Bronchial epithelial cell (primary cell): Measurements from ENCODE around the gene ALDH6A1. TPM values are rescaled to one million over a fixed set of nuclear protein-coding genes. Genes with fewer than 3 reads are reported as not detected.

Experiments
- DNase-seq: peaks from one replicate; pipeline ENCODE4 v3.0.0-alpha.2; 2010; ENCODE audit warnings: low read depth
- FAIRE-seq: peaks from 2 replicates; lab custom pipeline; 2011; peaks lifted over from hg19 to GRCh38; lab: Jason Lieb, UNC
- H3K27me3 ChIP-seq: 2 replicates; pipeline ENCODE4 v1.5.1; 2011; ENCODE audit warnings: low read length; ENCODE audit not compliant: control insufficient read depth, insufficient read depth
- H3K36me3 ChIP-seq: 2 replicates; pipeline ENCODE4 v1.5.1; 2011; ENCODE audit warnings: low read length; ENCODE audit not compliant: control insufficient read depth, insufficient read depth
- H3K4me3 ChIP-seq: 2 replicates; pipeline ENCODE4 v1.5.1; 2011; ENCODE audit warnings: mild to moderate bottlenecking, low read depth, low read length, control low read depth
- total RNA-seq: library from RNA; depleted of rRNA; stranded (reverse); fragments of >200 nt; gene quantifications from 2 replicates; pipeline ENCODE4 v1.2.1, GENCODE V29; 2014
- TF ChIP-seq, protein P1 (sequence below): IDR thresholded peaks from 2 replicates; pipeline ENCODE4 v1.5.1; 2011; ENCODE audit warnings: mild to moderate bottlenecking, moderate library complexity, low read length, control low read depth, inconsistent platforms; ENCODE audit not compliant: insufficient read depth, severe bottlenecking

The ALDH6A1 gene
- total RNA-seq, 1 donor from 2014 or later, result 22.1 TPM

GRCh38 chr14:74065746-74066575 lies 18.3 kb downstream of the ALDH6A1 start:
- TF ChIP-seq, protein P1, sequence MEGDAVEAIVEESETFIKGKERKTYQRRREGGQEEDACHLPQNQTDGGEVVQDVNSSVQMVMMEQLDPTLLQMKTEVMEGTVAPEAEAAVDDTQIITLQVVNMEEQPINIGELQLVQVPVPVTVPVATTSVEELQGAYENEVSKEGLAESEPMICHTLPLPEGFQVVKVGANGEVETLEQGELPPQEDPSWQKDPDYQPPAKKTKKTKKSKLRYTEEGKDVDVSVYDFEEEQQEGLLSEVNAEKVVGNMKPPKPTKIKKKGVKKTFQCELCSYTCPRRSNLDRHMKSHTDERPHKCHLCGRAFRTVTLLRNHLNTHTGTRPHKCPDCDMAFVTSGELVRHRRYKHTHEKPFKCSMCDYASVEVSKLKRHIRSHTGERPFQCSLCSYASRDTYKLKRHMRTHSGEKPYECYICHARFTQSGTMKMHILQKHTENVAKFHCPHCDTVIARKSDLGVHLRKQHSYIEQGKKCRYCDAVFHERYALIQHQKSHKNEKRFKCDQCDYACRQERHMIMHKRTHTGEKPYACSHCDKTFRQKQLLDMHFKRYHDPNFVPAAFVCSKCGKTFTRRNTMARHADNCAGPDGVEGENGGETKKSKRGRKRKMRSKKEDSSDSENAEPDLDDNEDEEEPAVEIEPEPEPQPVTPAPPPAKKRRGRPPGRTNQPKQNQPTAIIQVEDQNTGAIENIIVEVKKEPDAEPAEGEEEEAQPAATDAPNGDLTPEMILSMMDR, result no peak
- no peak overlapping the region for H3K4me3 ChIP-seq
- no peaks in the 10 kb centered on the region for H3K36me3 ChIP-seq
- FAIRE-seq (no peak), DNase-seq (peak; percentile 24)
- no peaks in the 10 kb centered on the region for H3K27me3 ChIP-seq

DNA sequence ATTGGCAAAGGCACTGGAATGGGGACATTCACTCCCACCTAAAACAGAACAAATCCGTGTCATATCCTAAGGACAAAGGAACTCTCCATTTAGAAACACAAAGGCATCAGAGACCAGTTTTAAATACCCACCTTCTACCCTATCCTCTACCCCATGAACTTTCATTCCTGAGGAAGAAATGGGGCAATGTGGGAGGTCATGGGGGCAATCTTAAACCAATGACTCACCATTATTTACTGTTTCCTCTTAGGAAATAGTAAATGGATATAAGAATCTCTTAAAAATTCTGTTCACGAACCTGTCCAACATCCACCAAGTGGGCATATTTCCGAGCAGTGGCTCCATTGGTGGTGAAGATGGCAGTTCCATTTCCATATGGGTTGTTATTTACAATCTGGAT lies 19.4 kb downstream of the ALDH6A1 start:
- no peak for FAIRE-seq
- TF ChIP-seq, protein P1, result no peak
- H3K27me3 ChIP-seq, result no peaks in the 10 kb centered on the region
- no peak overlapping the region for H3K4me3 ChIP-seq
- DNase-seq, result peak; percentile 5
- no peaks in the 10 kb centered on the region for H3K36me3 ChIP-seq

DNA sequence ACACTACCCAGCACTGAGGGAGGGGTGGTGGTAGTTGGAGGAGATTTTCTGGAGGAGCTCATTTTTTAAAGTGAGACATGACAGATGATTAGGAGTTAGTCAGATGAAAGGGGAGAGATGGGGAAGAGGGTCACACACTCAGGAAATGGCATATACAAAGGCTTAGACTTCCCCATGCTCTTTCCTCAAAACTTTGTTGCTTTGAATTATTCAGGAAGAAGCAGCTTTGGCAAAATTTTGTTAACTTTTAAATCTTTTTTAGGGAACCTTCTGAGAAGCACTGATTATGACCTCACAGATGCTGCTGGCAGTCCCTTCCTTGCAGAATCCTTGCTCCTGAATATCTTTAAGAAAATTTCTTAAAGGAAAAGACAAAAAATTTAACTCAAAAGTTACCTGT lies 19.8 kb downstream of the ALDH6A1 start:
- DNase-seq (no peak), FAIRE-seq (no peak)
- TF ChIP-seq, protein P1, result no peak
- H3K36me3 ChIP-seq, result no peaks in the 10 kb centered on the region
- H3K4me3 ChIP-seq, result no peak overlapping the region
- H3K27me3 ChIP-seq, result no peaks in the 10 kb centered on the region

- H3K36me3 ChIP-seq, result no peaks in the 10 kb centered on the region
- FAIRE-seq (no peak), DNase-seq (no peak)
These were observed 21.5 kb downstream of the ALDH6A1 start for GRCh38 chr14:74062809-74063150.

GRCh38 chr14:74049876-74050495 lies 34.3 kb downstream of the ALDH6A1 start:
- H3K27me3 ChIP-seq, result no peaks in the 10 kb centered on the region
- DNase-seq (no peak), FAIRE-seq (no peak)
- H3K36me3 ChIP-seq, result no peaks in the 10 kb centered on the region
- TF ChIP-seq, protein P1, result no peak
- H3K4me3 ChIP-seq, result no peak overlapping the region

More at GRCh38 chr14:74062809-74063150, 21.5 kb downstream of the ALDH6A1 start:
- Histone ChIP-seq H3K27me3 (no peaks in the 10 kb centered on the region), H3K4me3 (no peak overlapping the region)
- TF ChIP-seq, protein P1, result no peak
